ENCODE data around the gene ICOS.

GRCh38 chr2:204003276-204003990 is 66.9 kb downstream of the ICOS start:
- no peak for TF ChIP-seq ZFP30 (CRISPR knock-in tag; IDR thresholded peaks at IDR 0.05)
- no peak for TF ChIP-seq GLIS3 (CRISPR knock-in tag; IDR thresholded peaks at IDR 0.05)
- no peak for TF ChIP-seq RARB (CRISPR knock-in tag; IDR thresholded peaks at IDR 0.05)
- no peak for TF ChIP-seq POU6F1 (CRISPR knock-in tag; IDR thresholded peaks at IDR 0.05; ENCODE audit: borderline replicate concordance, low read depth)
- TF ChIP-seq ESRRG (CRISPR knock-in tag; IDR thresholded peaks at IDR 0.05) = no peak
- no peak for TF ChIP-seq ZC3H10 (CRISPR knock-in tag; IDR thresholded peaks at IDR 0.05)
- no peak for TF ChIP-seq PATZ1 (CRISPR knock-in tag; IDR thresholded peaks at IDR 0.05; ENCODE audit: borderline replicate concordance)
- TF ChIP-seq CSDC2 (CRISPR knock-in tag; IDR thresholded peaks at IDR 0.05) = no peak
- TF ChIP-seq ZNF70 (CRISPR knock-in tag; IDR thresholded peaks at IDR 0.05) = no peak
- TF ChIP-seq ZNF8 (CRISPR knock-in tag; IDR thresholded peaks at IDR 0.05) = no peak
- no peak for TF ChIP-seq ISL1 (CRISPR knock-in tag; IDR thresholded peaks at IDR 0.05)
- no peak for TF ChIP-seq CREB5 (CRISPR knock-in tag; IDR thresholded peaks at IDR 0.05; ENCODE audit: low read depth)

Measured in SK-N-SH treated with all-trans-retinoic acid at 6 μM for 48 hours (cell line).